Measurements from ENCODE around the gene LRRC63. TPM values are rescaled to one million over a fixed set of nuclear protein-coding genes. Genes with fewer than 3 reads are reported as not detected.

Gene LRRC63
- total and polyA plus RNA-seq, 2 of the 4 experiments (the other 2 are of a cell fraction): not detected

DNA sequence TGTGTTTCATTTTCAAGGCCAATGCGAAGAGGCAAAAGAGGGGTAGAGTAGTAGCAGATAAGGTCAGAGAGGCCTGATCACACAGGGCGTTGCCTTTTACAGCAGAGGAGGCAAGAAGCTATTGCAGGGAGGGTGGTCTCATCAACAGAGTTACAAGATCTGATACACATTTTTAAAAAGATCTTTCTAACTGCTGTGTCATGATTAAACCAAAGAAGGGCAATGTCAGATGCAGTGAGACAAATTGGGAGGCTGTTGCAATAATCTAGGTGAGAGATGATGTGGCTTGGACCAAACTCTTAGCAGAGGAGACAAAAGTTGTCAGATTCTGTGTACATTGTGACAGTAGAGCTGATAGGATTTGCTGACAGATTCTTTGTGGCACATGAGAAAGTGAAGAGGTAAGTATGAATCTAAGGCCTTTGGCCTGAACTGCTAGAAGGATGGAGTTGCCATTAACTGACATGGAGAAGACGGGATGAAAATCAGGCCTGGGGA is 13.0 kb upstream of the LRRC63 start:
- H3K23ac ChIP-seq (ENCODE audit: low read depth, low read length): no peak overlapping the region
- no peak overlapping the region for H2AK5ac ChIP-seq (ENCODE audit: low read depth, low read length)
- no peak overlapping the region for H3K4me3 ChIP-seq (ENCODE audit: insufficient read depth, low read depth, low read length)
- no peak for ATAC-seq (ENCODE audit: low read depth)
- H2BK5ac ChIP-seq (ENCODE audit: low read depth, low read length, poor library complexity, severe bottlenecking): no peak overlapping the region
- no peaks in the 10 kb centered on the region for H3K36me3 ChIP-seq (ENCODE audit: control insufficient read depth, insufficient read depth, low read length)
- H3K4me2 ChIP-seq (ENCODE audit: low read depth, low read length): no peak overlapping the region
- H3K79me1 ChIP-seq (ENCODE audit: low read depth in 1 of 2, low read length in 2 of 2): no peaks in the 10 kb centered on the region
- no peaks in the 10 kb centered on the region for H3K4me1 ChIP-seq (ENCODE audit: control insufficient read depth, insufficient read depth, low read length)
- no peak overlapping the region for H3K56ac ChIP-seq (ENCODE audit: extremely low read depth, insufficient read depth, low read length)
- H3K18ac ChIP-seq (ENCODE audit: low read depth, low read length): no peak overlapping the region
- no peak overlapping the region for H4K8ac ChIP-seq (ENCODE audit: low read depth in 2 of 2, low read length in 2 of 2)
- no peak overlapping the region for H2AK9ac ChIP-seq (replicated peaks; ENCODE audit: low read depth, low read length, poor library complexity)
- H4K5ac ChIP-seq (ENCODE audit: low read depth, low read length): no peak overlapping the region
- no peak overlapping the region for H3K4ac ChIP-seq (ENCODE audit: low read depth, low read length)
- ChIA-PET CTCF (no interaction called here), POLR2A (ENCODE audit: unreplicated experiment) (no interaction called here)
- dilution Hi-C loops (cut with HindIII; ENCODE audit: low sequenced_read_pairs, unreplicated experiment): no loop called here
- DNase-seq: no peak
- H2BK15ac ChIP-seq (ENCODE audit: low read depth, low read length): no peak overlapping the region
- H3K27me3 ChIP-seq (ENCODE audit: control insufficient read depth, insufficient read depth, low read length): no peaks in the 10 kb centered on the region
- no peak overlapping the region for H2BK120ac ChIP-seq (ENCODE audit: low read depth, low read length)
- TF ChIP-seq RFX5 (IDR thresholded peaks at IDR 0.05; ENCODE audit: low read depth, low read length) (no peak), RAD21 (IDR thresholded peaks at IDR 0.05; ENCODE audit: low read length) (no peak), SMC3 (IDR thresholded peaks at IDR 0.05; ENCODE audit: low read depth, low read length) (no peak), MAZ (IDR thresholded peaks at IDR 0.05; ENCODE audit: borderline replicate concordance, low read depth, low read length) (no peak), BHLHE40 (IDR thresholded peaks at IDR 0.05; ENCODE audit: low read depth, low read length) (no peak)
- TF ChIP-seq, protein P1, sequence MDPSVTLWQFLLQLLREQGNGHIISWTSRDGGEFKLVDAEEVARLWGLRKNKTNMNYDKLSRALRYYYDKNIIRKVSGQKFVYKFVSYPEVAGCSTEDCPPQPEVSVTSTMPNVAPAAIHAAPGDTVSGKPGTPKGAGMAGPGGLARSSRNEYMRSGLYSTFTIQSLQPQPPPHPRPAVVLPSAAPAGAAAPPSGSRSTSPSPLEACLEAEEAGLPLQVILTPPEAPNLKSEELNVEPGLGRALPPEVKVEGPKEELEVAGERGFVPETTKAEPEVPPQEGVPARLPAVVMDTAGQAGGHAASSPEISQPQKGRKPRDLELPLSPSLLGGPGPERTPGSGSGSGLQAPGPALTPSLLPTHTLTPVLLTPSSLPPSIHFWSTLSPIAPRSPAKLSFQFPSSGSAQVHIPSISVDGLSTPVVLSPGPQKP (IDR thresholded peaks at IDR 0.05; ENCODE audit: borderline replicate concordance, low read depth, low read length): no peak
- no peaks in the 10 kb centered on the region for H4K20me1 ChIP-seq (ENCODE audit: insufficient read depth, low read length)
- intact Hi-C loops (cut with micrococcal nuclease): no loop called here
- no peaks in the 10 kb centered on the region for H3K9me1 ChIP-seq (ENCODE audit: insufficient read depth, low read length)
- BruUV-seq (replicated peaks): no TSS peak
- H3K27ac ChIP-seq (ENCODE audit: insufficient read depth, low read length): no peak overlapping the region
- H4K91ac ChIP-seq (ENCODE audit: insufficient read depth, low read depth, low read length): no peak overlapping the region
- in situ Hi-C loops (cut with MboI; ENCODE audit: low sequenced_read_pairs): no loop called here
- H3K14ac ChIP-seq (replicated peaks; ENCODE audit: low read depth, low read length): no peak overlapping the region
- H2BK20ac ChIP-seq (ENCODE audit: low read depth, low read length): no peak overlapping the region
- no peaks in the 10 kb centered on the region for H3K9me3 ChIP-seq (ENCODE audit: control insufficient read depth, insufficient read depth, low read length)
- 0% methylated on average over 1 of the region's 3 CpGs; no CpG with 5 or more reads in 1 of the 2 experiments for WGBS, 2 experiments (ENCODE audit: extremely low coverage in 2 of 2, insufficient read length in 1 of 2)
- H2AFZ ChIP-seq (replicated peaks; ENCODE audit: low read length, poor library complexity): no peak overlapping the region
- no peak overlapping the region for H3K9ac ChIP-seq (ENCODE audit: low read depth, low read length)
